SK-N-SH (cell line): Measurements from ENCODE around the gene LAMA1. TPM values are rescaled to one million over a fixed set of nuclear protein-coding genes. Genes with fewer than 3 reads are reported as not detected.

Experiments
- CTCF ChIA-PET: fragments of 300-600, 350-600 bp; formaldehyde crosslinking; extraction: SDS; loops from one replicate; lab custom pipeline; 2021; lab: Yijun Ruan, JAX
- POLR2A ChIA-PET: fragments of 350-600 bp; sonication (Branson Sonifier 250); formaldehyde crosslinking; extraction: SDS; loops from one replicate; lab custom pipeline; 2020; ENCODE audit warnings: antibody characterized with exemption, inconsistent platforms; lab: Yijun Ruan, JAX
- DNase-seq: peaks from one replicate; pipeline ENCODE4 v3.0.0; 2012
- H2AFZ ChIP-seq: fragments of 200-600 bp; sonication (generic); 2 replicates; pipeline ENCODE4 v1.8.1; 2016; ENCODE audit warnings: antibody characterized with exemption, mild to moderate bottlenecking, low read depth
- H3F3A ChIP-seq: fragments of 200-600 bp; sonication (generic); replicated peaks from 2 replicates; pipeline ENCODE3; 2016; ENCODE audit warnings: antibody characterized with exemption, mild to moderate bottlenecking; ENCODE audit not compliant: insufficient read depth
- H3K27ac ChIP-seq, 2 experiments: fragments of 200-500 bp in 1 of 2; fragments of 200-600 bp in 1 of 2; sonication (Bioruptor generic) in 1 of 2; sonication (generic), shearing (Covaris generic) in 1 of 2; 2 replicates each; pipeline versions ENCODE4 v1.5.1 to v1.6.1; 2014 to 2016; ENCODE audit warnings: low read depth in 2 of 2, inconsistent platforms in 1 of 2, low read length in 1 of 2, mild to moderate bottlenecking in 1 of 2, mixed read lengths in 1 of 2
- H3K27me3 ChIP-seq: fragments of 200-600 bp; sonication (generic), shearing (Covaris generic); 2 replicates; pipeline ENCODE4 v1.6.1; 2016; ENCODE audit warnings: mixed run types; ENCODE audit not compliant: insufficient read depth
- H3K36me3 ChIP-seq, 2 experiments: fragments of 200-500 bp in 1 of 2; fragments of 200-600 bp in 1 of 2; sonication (Bioruptor generic) in 1 of 2; sonication (generic) in 1 of 2; replicated peaks in 1 of 2; 2 replicates each; pipeline versions ENCODE3 to v1.5.1; 2014 to 2016; ENCODE audit warnings: low read length in 1 of 2, mild to moderate bottlenecking in 1 of 2; ENCODE audit not compliant: insufficient read depth in 2 of 2, control insufficient read depth in 1 of 2
- H3K4me1 ChIP-seq, 2 experiments: fragments of 200-500 bp in 1 of 2; fragments of 200-600 bp in 1 of 2; sonication (Bioruptor generic) in 1 of 2; sonication (generic), shearing (Covaris generic) in 1 of 2; 2 replicates each; pipeline versions ENCODE4 v1.5.1 to v1.6.1; 2014 to 2016; ENCODE audit warnings: low read depth in 1 of 2, low read length in 1 of 2, mixed run types in 1 of 2; ENCODE audit not compliant: insufficient read depth in 2 of 2, control insufficient read depth in 1 of 2
- H3K4me2 ChIP-seq: fragments of 200-600 bp; sonication (generic), shearing (Covaris generic); 2 replicates; pipeline ENCODE4 v1.6.1; 2017; ENCODE audit warnings: mixed run types
- H3K4me3 ChIP-seq, 2 experiments: fragments of 200-500 bp in 1 of 2; fragments of 200-600 bp in 1 of 2; sonication (Bioruptor generic) in 1 of 2; sonication (generic), shearing (Covaris generic) in 1 of 2; 2 replicates each; pipeline versions ENCODE4 v1.5.1 to v1.8.1; 2014 to 2016; ENCODE audit warnings: low read depth in 2 of 2, inconsistent platforms in 1 of 2, low read length in 1 of 2, mild to moderate bottlenecking in 1 of 2, mixed read lengths in 1 of 2, moderate library complexity in 1 of 2
- H3K79me2 ChIP-seq: fragments of 200-600 bp; sonication (generic); 2 replicates; pipeline ENCODE4 v1.8.1; 2017; ENCODE audit warnings: mild to moderate bottlenecking; ENCODE audit not compliant: insufficient read depth
- H3K9ac ChIP-seq: fragments of 200-600 bp; sonication (generic); 2 replicates; pipeline ENCODE4 v1.6.1; 2017; ENCODE audit warnings: mixed run types
- H3K9me2 ChIP-seq: fragments of 200-600 bp; sonication (generic); 2 replicates; pipeline ENCODE4 v1.6.1; 2017; ENCODE audit warnings: mixed run types
- H3K9me3 ChIP-seq: fragments of 200-600 bp; sonication (generic); 2 replicates; pipeline ENCODE4 v1.6.1; 2017; ENCODE audit warnings: mixed run types, mild to moderate bottlenecking, moderate library complexity
- H4K20me1 ChIP-seq: fragments of 200-600 bp; sonication (generic); 2 replicates; pipeline ENCODE4 v1.6.1; 2017; ENCODE audit warnings: mild to moderate bottlenecking, mixed run types; ENCODE audit not compliant: insufficient read depth
- CTCF ChIP-seq: fragments of 200-600 bp; sonication (generic); IDR thresholded peaks from 2 replicates; pipeline ENCODE4 v1.6.1; 2017; ENCODE audit warnings: antibody characterized with exemption, mild to moderate bottlenecking, moderate library complexity
- ELF1 ChIP-seq: IDR thresholded peaks from 2 replicates; pipeline ENCODE4 v1.4.0; 2012
- EP300 ChIP-seq, 2 experiments: IDR thresholded peaks; 2 replicates each; pipeline versions ENCODE4 v1.4.0 to v1.6.1; 2012; ENCODE audit warnings: borderline replicate concordance in 1 of 2, low read depth in 1 of 2, low read length in 1 of 2
- EZH2phosphoT487 ChIP-seq: fragments of 200-600 bp; sonication (generic); IDR thresholded peaks from 2 replicates; pipeline ENCODE4 v1.6.1; 2017; ENCODE audit warnings: low read depth, mixed run types, mild to moderate bottlenecking, antibody characterized with exemption, moderate library complexity, borderline replicate concordance
- FOSL2 ChIP-seq: IDR thresholded peaks from 2 replicates; pipeline ENCODE4 v1.4.0; 2012; ENCODE audit warnings: low read depth, mild to moderate bottlenecking, moderate library complexity, borderline replicate concordance
- FOXM1 ChIP-seq: IDR thresholded peaks from 2 replicates; pipeline ENCODE4 v1.4.0; 2012; ENCODE audit warnings: low read depth, mild to moderate bottlenecking
- GABPA ChIP-seq: IDR thresholded peaks from 2 replicates; pipeline ENCODE4 v1.4.0; 2012; ENCODE audit warnings: low read depth, mild to moderate bottlenecking
- IRF3 ChIP-seq: fragments of 150-350 bp; IDR thresholded peaks from 2 replicates; pipeline ENCODE4 v1.6.1; 2016; ENCODE audit warnings: mild to moderate bottlenecking, low read depth, low read length
- NFIC ChIP-seq: IDR thresholded peaks from 2 replicates; pipeline ENCODE4 v1.4.0; 2012; ENCODE audit warnings: borderline replicate concordance
- POLR2AphosphoS5 ChIP-seq: IDR thresholded peaks from 2 replicates; pipeline ENCODE4 v1.6.1; 2012; ENCODE audit warnings: low read depth, low read length
- RAD21 ChIP-seq: IDR thresholded peaks from 2 replicates; pipeline ENCODE4 v1.6.1; 2012; ENCODE audit warnings: mild to moderate bottlenecking, low read length
- REST ChIP-seq: IDR thresholded peaks from 2 replicates; pipeline ENCODE4 v1.6.1; 2012; ENCODE audit warnings: mild to moderate bottlenecking, low read depth, low read length, moderate library complexity
- SMC3 ChIP-seq: IDR thresholded peaks from 2 replicates; pipeline ENCODE4 v1.6.1; 2012; ENCODE audit warnings: low read depth, low read length, improper control_type of control experiment
- TCF12 ChIP-seq: IDR thresholded peaks from 2 replicates; pipeline ENCODE4 v1.4.0; 2012
- TEAD4 ChIP-seq: IDR thresholded peaks from 2 replicates; pipeline ENCODE4 v1.4.0; 2012; ENCODE audit warnings: mild to moderate bottlenecking, borderline replicate concordance; ENCODE audit not compliant: insufficient read depth
- WGBS: methylation state at CpG from one replicate; pipeline ENCODE4 v1.1.6; 2017; ENCODE audit warnings: low lambda C conversion rate; 5-methylcytosine and 5-hydroxymethylcytosine counted together
- polyA plus RNA-seq, 3 experiments: library from polyadenylated mRNA; depleted of rRNA; stranded (reverse); fragments of >200 nt; gene quantifications; 2 replicates each; pipeline ENCODE4 v1.2.3, GENCODE V29; 2012
- TF ChIP-seq, protein P1 (sequence below): IDR thresholded peaks from 2 replicates; pipeline ENCODE4; 2012
- TF ChIP-seq, protein P2 (sequence below): IDR thresholded peaks from 2 replicates; pipeline ENCODE4 v1.4.0; 2012; ENCODE audit warnings: low read depth

The LAMA1 gene
- polyA plus RNA-seq, 1 of the 3 experiments (the other 2 are of a cell fraction) = 0.07 TPM

DNA sequence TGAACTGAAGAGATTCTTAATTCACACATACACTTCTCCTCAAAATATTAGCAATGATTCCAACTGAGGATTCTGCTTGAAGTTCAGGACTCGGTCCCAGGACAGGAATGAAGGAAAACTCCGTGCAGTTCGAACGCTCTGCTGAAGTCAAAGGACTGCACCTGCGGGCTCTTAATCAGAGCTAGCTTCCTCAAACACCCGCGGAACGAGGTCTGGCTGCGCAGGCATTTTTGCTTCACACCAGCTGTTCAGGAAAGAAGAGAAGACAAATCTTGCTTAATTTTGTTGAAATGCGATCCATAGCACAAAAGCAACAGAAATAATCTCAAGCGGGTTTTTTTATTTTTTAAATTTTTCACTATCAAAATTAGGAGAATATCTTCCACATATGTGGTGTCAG is 175.6 kb downstream of the LAMA1 start:
- ChIA-PET POLR2A (no interaction called here), CTCF (interaction anchor here (1.0 to 2.8 kb wide), 2 partner anchors 21 to 80 kb away, joined by 4 to 10 read pairs; no protein-coding TSS in a partner anchor)
- TF ChIP-seq IRF3 = no peak
- no peak for TF ChIP-seq EZH2phosphoT487
- no peak for TF ChIP-seq GABPA
- TF ChIP-seq, protein P1, sequence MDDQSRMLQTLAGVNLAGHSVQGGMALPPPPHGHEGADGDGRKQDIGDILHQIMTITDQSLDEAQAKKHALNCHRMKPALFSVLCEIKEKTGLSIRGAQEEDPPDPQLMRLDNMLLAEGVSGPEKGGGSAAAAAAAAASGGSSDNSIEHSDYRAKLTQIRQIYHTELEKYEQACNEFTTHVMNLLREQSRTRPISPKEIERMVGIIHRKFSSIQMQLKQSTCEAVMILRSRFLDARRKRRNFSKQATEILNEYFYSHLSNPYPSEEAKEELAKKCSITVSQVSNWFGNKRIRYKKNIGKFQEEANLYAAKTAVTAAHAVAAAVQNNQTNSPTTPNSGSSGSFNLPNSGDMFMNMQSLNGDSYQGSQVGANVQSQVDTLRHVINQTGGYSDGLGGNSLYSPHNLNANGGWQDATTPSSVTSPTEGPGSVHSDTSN = no peak
- TF ChIP-seq, protein P2, sequence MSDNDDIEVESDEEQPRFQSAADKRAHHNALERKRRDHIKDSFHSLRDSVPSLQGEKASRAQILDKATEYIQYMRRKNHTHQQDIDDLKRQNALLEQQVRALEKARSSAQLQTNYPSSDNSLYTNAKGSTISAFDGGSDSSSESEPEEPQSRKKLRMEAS = no peak
- no peak for TF ChIP-seq POLR2AphosphoS5
- TF ChIP-seq ELF1 = no peak
- TF ChIP-seq EP300 (IDR thresholded peaks at IDR 0.05; ENCODE audit: borderline replicate concordance in 1 of 2, low read depth in 1 of 2, low read length in 1 of 2) = no peak
- no peak for TF ChIP-seq FOSL2
- TF ChIP-seq TEAD4 = no peak
- TF ChIP-seq FOXM1 = no peak
- TF ChIP-seq NFIC = no peak
- TF ChIP-seq RAD21 = no peak
- TF ChIP-seq CTCF = no peak
- no peak for TF ChIP-seq TCF12
- TF ChIP-seq REST = no peak
- TF ChIP-seq SMC3 = no peak
- no peak overlapping the region for H2AFZ ChIP-seq
- H3K4me3 ChIP-seq = no peak overlapping the region
- DNase-seq = no peak
- no peak overlapping the region for H3K4me2 ChIP-seq
- peaks cover 0 to 7% of the 10 kb centered on the region in 2 experiments; a peak in 1 of 4 replicates for H3K4me1 ChIP-seq
- H3F3A ChIP-seq = no peaks in the 10 kb centered on the region
- H3K9me2 ChIP-seq = no peaks in the 10 kb centered on the region
- no peaks in the 10 kb centered on the region for H4K20me1 ChIP-seq
- 73% methylated on average over 11 of the region's 11 CpGs for WGBS
- no peaks in the 10 kb centered on the region for H3K36me3 ChIP-seq
- H3K9me3 ChIP-seq = no peaks in the 10 kb centered on the region
- no peaks in the 10 kb centered on the region for H3K79me2 ChIP-seq
- no peaks in the 10 kb centered on the region for H3K27me3 ChIP-seq
- H3K9ac ChIP-seq = no peak overlapping the region
- H3K27ac ChIP-seq = no peak overlapping the region
